Suprapubic skin (tissue), 4 donors: ENCODE measurements around the gene C3orf49. TPM values are rescaled to one million over a fixed set of nuclear protein-coding genes. Genes with fewer than 3 reads are reported as not detected.

Source experiments
- DNase-seq, 2 donors: peaks; one replicate each; pipeline ENCODE4 v3.0.0-alpha.2; 2019; ENCODE audit warnings: low spot score in 2 of 2
- H3K27ac ChIP-seq: fragments of 200-600 bp; sonication (generic); one replicate; pipeline ENCODE4 v1.5.1; 2019
- H3K27me3 ChIP-seq: fragments of 200-600 bp; sonication (generic); one replicate; pipeline ENCODE4 v1.5.1; 2019
- H3K36me3 ChIP-seq: fragments of 200-600 bp; sonication (generic); one replicate; pipeline ENCODE4 v1.5.1; 2019
- H3K4me1 ChIP-seq: fragments of 200-600 bp; sonication (generic); one replicate; pipeline ENCODE4 v1.5.1; 2019
- H3K4me3 ChIP-seq: fragments of 200-600 bp; sonication (generic); one replicate; pipeline ENCODE4 v1.5.1; 2019; ENCODE audit warnings: mild to moderate bottlenecking
- H3K9me3 ChIP-seq: fragments of 200-600 bp; sonication (generic); one replicate; pipeline ENCODE4 v1.5.1; 2019
- EP300 ChIP-seq: sonication (generic); formaldehyde crosslinking; IDR thresholded peaks from one replicate; pipeline ENCODE4 v1.6.1; 2017; ENCODE audit warnings: antibody characterized with exemption
- POLR2A ChIP-seq, 2 donors: fragments of 450-650 bp; IDR thresholded peaks; one replicate each; pipeline ENCODE4 v1.6.1; 2017; ENCODE audit warnings: antibody characterized with exemption in 2 of 2, mild to moderate bottlenecking in 2 of 2, moderate library complexity in 2 of 2
- POLR2AphosphoS5 ChIP-seq, 3 donors: sonication (generic); formaldehyde crosslinking; IDR thresholded peaks; one replicate each; pipeline ENCODE4 v1.6.1; 2017; ENCODE audit warnings: antibody characterized with exemption in 3 of 3
- WGBS: methylation state at CpG from one replicate; pipeline ENCODE4 v1.1.5; 2018; 5-methylcytosine and 5-hydroxymethylcytosine counted together
- total RNA-seq, 4 donors: library from RNA; depleted of rRNA; stranded (reverse); fragments of >200 nt; gene quantifications; one replicate each; pipeline ENCODE4 v1.1.0, GENCODE V29; 2016
- TF ChIP-seq, protein P1 (sequence below), 2 donors: fragments of 200-600 bp in 1 of 2; fragments of 450-650 bp in 1 of 2; sonication (generic) in 1 of 2; IDR thresholded peaks; one replicate each; pipeline ENCODE4 v1.5.1; 2016 to 2019; ENCODE audit warnings: antibody characterized with exemption in 2 of 2, mild to moderate bottlenecking in 1 of 2, moderate library complexity in 1 of 2

C3orf49 gene
- total RNA-seq, 4 donors from 2014 or later: not detected

DNA sequence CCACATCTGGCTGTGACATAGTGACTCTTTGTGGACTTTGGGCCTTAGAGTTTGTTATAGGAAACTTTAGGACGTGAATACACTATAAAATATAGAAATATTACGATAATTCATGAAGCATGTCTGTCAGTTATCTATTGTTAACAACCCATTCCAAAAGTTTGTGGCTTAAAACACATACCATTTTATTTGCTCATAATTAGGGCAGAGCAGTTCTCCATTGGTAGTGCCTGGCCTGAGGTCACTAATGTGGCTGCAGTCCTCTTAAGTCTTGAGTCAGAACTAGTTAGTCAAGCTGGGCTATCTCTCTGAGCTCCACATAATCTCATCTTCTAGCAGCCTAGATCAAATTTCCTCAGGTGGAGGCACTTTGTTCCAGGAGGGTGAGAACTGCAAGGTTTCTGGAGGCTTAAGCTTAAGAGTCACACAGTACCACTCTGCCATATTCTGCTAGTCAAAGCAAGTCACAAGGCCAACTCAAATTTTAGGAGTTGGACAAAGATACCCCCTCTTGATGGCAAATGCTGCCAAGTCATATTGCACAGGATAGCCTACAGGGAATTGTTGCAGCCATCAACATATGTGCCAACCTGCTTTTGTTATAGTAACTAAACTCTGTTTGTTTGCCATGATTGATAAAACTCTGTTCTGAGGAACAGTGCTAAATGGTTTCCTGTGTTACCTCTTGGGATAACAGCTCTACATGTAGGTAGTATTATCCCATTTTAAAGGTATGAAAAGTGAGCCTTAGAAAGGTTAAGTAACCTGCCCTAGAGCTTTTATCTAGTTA lies 53.2 kb downstream of the C3orf49 start:
- peaks cover 30% of the 10 kb centered on the region for H3K4me1 ChIP-seq
- H3K36me3 ChIP-seq: peaks cover 2% of the 10 kb centered on the region
- no peak for DNase-seq
- H3K27me3 ChIP-seq: no peaks in the 10 kb centered on the region
- H3K27ac ChIP-seq: no peak overlapping the region
- WGBS: 89% methylated on average over 2 of the region's 2 CpGs
- no peaks in the 10 kb centered on the region for H3K9me3 ChIP-seq
- TF ChIP-seq, protein P1, sequence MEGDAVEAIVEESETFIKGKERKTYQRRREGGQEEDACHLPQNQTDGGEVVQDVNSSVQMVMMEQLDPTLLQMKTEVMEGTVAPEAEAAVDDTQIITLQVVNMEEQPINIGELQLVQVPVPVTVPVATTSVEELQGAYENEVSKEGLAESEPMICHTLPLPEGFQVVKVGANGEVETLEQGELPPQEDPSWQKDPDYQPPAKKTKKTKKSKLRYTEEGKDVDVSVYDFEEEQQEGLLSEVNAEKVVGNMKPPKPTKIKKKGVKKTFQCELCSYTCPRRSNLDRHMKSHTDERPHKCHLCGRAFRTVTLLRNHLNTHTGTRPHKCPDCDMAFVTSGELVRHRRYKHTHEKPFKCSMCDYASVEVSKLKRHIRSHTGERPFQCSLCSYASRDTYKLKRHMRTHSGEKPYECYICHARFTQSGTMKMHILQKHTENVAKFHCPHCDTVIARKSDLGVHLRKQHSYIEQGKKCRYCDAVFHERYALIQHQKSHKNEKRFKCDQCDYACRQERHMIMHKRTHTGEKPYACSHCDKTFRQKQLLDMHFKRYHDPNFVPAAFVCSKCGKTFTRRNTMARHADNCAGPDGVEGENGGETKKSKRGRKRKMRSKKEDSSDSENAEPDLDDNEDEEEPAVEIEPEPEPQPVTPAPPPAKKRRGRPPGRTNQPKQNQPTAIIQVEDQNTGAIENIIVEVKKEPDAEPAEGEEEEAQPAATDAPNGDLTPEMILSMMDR (IDR thresholded peaks at IDR 0.05): no peak
- TF ChIP-seq POLR2AphosphoS5 (IDR thresholded peaks at IDR 0.05): no peak
- no peak for TF ChIP-seq EP300
- no peak for TF ChIP-seq POLR2A (IDR thresholded peaks at IDR 0.05)
- H3K4me3 ChIP-seq: no peak overlapping the region

DNA sequence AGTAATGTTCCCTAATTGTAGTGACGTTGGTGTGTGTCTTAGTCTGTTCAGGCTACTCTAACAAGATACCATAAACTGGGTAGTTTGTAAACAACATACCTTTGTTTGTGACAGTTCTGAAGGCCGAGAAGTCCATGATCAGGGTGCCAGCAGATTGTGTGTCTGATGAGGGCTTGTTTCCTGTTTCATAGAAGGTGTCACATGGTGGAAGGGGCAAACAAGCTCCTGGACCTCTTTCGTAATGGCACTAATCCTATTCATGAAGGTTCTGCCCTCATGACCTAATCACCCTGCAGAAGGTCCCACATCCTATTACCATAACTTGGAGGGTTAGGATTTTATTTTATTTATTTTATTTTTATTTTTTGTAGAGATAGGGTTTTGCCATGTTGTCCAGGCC lies 55.7 kb downstream of the C3orf49 start:
- Histone ChIP-seq H3K4me3 (no peak overlapping the region), H3K36me3 (no peaks in the 10 kb centered on the region), H3K27ac (no peak overlapping the region), H3K4me1 (peaks cover 28% of the 10 kb centered on the region), H3K9me3 (no peaks in the 10 kb centered on the region), H3K27me3 (no peaks in the 10 kb centered on the region)
- WGBS: 91% methylated on average over 3 of the region's 3 CpGs
- TF ChIP-seq EP300: no peak
- TF ChIP-seq POLR2AphosphoS5 (IDR thresholded peaks at IDR 0.05): no peak
- no peak for TF ChIP-seq POLR2A (IDR thresholded peaks at IDR 0.05)
- TF ChIP-seq, protein P1 (IDR thresholded peaks at IDR 0.05): no peak
- no peak for DNase-seq

DNA sequence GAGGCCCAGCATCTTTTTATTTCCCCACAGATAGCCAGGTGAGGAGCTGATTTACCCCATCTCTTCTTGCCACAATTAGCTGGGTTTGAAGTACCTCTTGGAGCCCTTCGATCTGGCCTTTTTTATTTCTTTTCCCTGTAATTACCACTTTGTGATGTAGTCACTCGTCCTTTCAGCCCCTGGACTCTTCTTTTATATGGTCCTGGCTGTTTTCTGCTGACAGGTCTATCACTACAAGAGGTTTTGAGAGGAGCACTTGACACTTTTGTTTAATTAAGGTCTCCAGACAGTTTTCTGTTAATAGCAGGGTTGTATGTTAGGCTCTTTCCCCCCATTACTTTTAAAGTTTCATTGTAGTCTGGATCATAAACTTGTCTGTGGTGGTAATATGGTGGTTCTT lies 56.4 kb downstream of the C3orf49 start:
- Histone ChIP-seq H3K27ac (no peak overlapping the region), H3K4me3 (no peak overlapping the region), H3K4me1 (peaks cover 24% of the 10 kb centered on the region), H3K27me3 (no peaks in the 10 kb centered on the region), H3K36me3 (no peaks in the 10 kb centered on the region), H3K9me3 (no peaks in the 10 kb centered on the region)
- no peak for DNase-seq
- WGBS: 86% methylated on average over 2 of the region's 2 CpGs
- no peak for TF ChIP-seq POLR2A (IDR thresholded peaks at IDR 0.05)
- TF ChIP-seq EP300: no peak
- TF ChIP-seq, protein P1 (IDR thresholded peaks at IDR 0.05): no peak
- no peak for TF ChIP-seq POLR2AphosphoS5 (IDR thresholded peaks at IDR 0.05)

DNA sequence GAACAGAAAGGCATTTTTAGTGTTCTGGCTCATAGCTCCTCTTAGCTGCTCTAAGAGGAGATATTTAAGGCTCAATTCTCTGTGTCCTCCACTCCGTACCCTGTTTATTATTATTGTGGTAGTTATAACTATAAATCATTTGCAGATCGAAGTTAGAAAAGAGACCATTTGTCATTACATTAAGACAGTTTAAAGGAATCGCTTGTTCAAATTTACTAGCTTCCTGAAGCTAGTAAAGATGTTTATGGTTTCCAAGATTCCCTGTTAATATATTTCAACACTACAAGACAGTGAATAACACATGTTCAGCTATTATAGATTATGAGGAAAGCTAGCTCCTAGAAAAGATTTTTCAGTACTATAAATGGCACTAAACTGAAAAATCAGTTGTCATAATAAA lies 57.2 kb downstream of the C3orf49 start:
- H3K36me3 ChIP-seq: no peaks in the 10 kb centered on the region
- peaks cover 20% of the 10 kb centered on the region for H3K4me1 ChIP-seq
- no peaks in the 10 kb centered on the region for H3K9me3 ChIP-seq
- no peak overlapping the region for H3K4me3 ChIP-seq
- H3K27ac ChIP-seq: no peak overlapping the region
- no peak for DNase-seq
- 62% methylated on average over 3 of the region's 3 CpGs for WGBS
- TF ChIP-seq POLR2A (IDR thresholded peaks at IDR 0.05): no peak
- no peaks in the 10 kb centered on the region for H3K27me3 ChIP-seq

DNA sequence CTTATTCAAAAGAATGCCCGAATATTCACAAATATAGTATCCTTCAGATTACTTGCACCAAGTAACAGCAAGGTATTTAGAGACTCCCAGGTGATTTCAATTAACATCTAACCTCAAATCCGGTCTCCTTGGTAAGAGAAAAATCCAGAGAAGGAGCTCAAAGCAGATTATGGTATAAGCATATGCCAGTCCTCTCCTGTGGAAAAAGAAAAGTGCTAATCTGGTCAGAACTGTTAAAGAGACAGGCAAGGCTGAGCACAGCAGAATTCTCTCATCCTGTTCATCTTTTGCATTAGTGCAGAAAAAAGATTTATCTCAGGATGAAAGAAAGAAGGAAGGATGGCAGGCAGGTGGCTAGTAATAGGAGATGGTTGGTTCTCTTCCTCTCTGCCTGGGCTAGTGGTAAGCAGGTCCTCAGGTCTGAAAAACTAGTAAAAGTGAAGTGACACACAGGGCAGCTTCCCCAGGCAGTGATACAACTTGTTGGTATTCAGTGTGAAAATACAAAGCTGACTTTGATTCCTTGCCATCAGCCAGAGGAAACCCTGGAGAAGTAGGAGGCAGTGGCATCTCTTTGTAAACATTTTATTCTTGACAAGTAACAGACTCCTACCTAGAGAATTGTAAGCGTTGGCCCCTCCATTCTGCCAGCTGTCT lies 58.8 kb downstream of the C3orf49 start:
- Histone ChIP-seq H3K36me3 (no peaks in the 10 kb centered on the region), H3K9me3 (no peaks in the 10 kb centered on the region), H3K27me3 (no peaks in the 10 kb centered on the region), H3K27ac (no peak overlapping the region), H3K4me3 (no peak overlapping the region), H3K4me1 (peaks cover 10% of the 10 kb centered on the region)
- DNase-seq: no peak
- TF ChIP-seq POLR2A (IDR thresholded peaks at IDR 0.05) (no peak), POLR2AphosphoS5 (IDR thresholded peaks at IDR 0.05) (no peak), EP300 (no peak)
- TF ChIP-seq, protein P1 (IDR thresholded peaks at IDR 0.05): no peak
- 84% methylated on average over 3 of the region's 3 CpGs for WGBS
